ENCODE data around the gene COL4A1.

Gene COL4A1

DNA sequence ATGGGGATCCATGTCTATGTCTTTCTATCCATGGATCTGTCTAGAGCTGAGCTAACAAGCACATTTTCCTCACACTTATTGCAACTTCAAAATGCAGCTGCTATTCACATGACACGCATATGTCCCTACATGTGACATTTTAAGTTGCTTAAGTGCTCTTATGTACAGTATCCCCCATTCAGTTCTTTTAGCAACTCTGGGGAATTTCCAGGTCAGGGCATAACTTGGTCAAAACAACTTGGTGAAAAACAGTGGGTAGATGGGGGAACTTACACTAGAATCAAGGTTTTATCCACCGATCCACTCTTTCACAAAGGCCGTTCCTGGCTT is 73.0 kb downstream of the COL4A1 start:
- TF ChIP-seq, protein P1, sequence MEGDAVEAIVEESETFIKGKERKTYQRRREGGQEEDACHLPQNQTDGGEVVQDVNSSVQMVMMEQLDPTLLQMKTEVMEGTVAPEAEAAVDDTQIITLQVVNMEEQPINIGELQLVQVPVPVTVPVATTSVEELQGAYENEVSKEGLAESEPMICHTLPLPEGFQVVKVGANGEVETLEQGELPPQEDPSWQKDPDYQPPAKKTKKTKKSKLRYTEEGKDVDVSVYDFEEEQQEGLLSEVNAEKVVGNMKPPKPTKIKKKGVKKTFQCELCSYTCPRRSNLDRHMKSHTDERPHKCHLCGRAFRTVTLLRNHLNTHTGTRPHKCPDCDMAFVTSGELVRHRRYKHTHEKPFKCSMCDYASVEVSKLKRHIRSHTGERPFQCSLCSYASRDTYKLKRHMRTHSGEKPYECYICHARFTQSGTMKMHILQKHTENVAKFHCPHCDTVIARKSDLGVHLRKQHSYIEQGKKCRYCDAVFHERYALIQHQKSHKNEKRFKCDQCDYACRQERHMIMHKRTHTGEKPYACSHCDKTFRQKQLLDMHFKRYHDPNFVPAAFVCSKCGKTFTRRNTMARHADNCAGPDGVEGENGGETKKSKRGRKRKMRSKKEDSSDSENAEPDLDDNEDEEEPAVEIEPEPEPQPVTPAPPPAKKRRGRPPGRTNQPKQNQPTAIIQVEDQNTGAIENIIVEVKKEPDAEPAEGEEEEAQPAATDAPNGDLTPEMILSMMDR (IDR thresholded peaks at IDR 0.05; ENCODE audit: insufficient read depth, low read depth, low read length, missing control alignments): no peak

DNA sequence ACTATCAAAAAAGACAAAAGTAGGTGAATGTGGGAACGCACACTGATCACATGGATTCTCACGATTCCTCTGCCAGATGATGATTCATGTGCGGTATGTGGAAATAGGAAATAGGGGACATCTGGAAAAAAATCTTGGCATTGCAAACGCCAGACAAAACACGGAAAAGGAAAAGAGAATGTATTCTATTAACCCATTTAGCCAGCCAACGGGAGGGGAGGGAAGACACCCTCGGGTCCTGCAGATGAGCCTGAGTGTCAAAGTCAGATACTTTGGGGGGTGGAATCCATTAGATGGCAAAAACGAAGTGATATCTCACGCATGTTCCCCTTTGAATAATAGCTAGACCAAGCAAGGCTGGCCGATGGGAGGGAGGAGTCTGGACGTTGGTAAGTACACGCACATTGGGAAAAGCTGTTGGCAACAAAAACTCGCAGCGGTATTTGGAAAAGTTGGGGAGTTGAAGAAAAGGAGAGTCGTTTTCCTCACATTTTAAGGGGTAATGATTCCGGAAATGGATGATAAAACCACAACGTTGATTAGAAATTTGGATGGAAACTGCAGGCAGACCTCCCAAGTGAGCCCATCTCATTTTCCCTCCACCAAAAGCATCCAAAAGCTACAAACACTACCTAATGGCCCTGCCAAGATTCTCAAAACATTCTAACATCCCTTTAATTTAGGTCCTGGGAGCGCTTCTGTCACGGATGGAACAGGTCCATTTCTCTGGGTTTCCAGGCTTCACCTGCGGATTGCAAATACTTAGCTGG is 73.6 kb downstream of the COL4A1 start:
- no peak overlapping the region for H3K4me3 ChIP-seq (ENCODE audit: low read length)
- DNase-seq (ENCODE audit: low read depth): no peak
- TF ChIP-seq, protein P1 (IDR thresholded peaks at IDR 0.05; ENCODE audit: insufficient read depth, low read depth, low read length, missing control alignments): no peak

More for the DNA sequence above, 73.0 kb downstream of the COL4A1 start:
- no peak for DNase-seq (ENCODE audit: low read depth)
- H3K4me3 ChIP-seq (ENCODE audit: low read length): no peak overlapping the region

GRCh38 chr13:110232756-110233155 is 74.2 kb downstream of the COL4A1 start:
- DNase-seq (ENCODE audit: low read depth): no peak
- TF ChIP-seq, protein P1 (IDR thresholded peaks at IDR 0.05; ENCODE audit: insufficient read depth, low read depth, low read length, missing control alignments): no peak
- H3K4me3 ChIP-seq (ENCODE audit: low read length): no peak overlapping the region

GRCh38 chr13:110232142-110232541 is 74.8 kb downstream of the COL4A1 start:
- TF ChIP-seq, protein P1 (IDR thresholded peaks at IDR 0.05; ENCODE audit: insufficient read depth, low read depth, low read length, missing control alignments): no peak
- H3K4me3 ChIP-seq (ENCODE audit: low read length): no peak overlapping the region

DNA sequence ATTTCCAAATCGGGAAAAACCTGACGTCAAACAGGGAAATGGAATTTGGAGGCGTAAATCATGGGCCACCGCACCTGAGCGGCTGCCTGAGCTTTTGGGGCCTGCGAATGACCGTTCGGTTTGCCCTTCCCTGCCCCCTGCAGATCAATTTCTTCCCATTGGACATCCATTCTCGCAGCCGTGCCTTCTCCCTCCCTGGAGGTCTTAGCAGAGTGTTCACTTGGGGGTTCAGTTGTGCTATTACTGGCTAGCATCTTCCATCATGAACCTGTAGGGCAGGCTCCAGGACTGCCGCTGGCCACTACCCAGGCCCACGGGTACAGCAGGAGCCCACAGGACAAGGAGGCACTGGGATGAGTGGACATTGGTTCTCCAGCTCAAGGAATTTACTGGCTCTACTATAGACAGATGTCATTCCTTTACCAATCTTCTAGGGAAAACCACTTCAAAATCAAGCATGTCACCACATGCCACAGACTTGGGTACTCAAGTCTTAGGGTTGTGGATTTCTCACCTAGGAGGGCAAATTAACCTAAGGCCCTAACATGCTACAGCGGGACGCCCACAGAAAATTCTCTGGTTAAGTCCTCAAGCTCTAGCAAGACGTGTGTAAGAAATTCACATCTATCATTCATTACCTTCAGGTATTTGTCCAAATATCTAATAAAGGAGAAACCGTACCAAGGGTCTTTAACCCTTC is 75.5 kb downstream of the COL4A1 start:
- TF ChIP-seq, protein P1 (IDR thresholded peaks at IDR 0.05; ENCODE audit: insufficient read depth, low read depth, low read length, missing control alignments): no peak
- H3K4me3 ChIP-seq (ENCODE audit: low read length): no peak overlapping the region
- peak; percentile 41 for DNase-seq (ENCODE audit: low read depth)

More at GRCh38 chr13:110232142-110232541, 74.8 kb downstream of the COL4A1 start:
- no peak for DNase-seq (ENCODE audit: low read depth)

GRCh38 chr13:110230661-110231347 is 76.2 kb downstream of the COL4A1 start:
- TF ChIP-seq, protein P1 (IDR thresholded peaks at IDR 0.05; ENCODE audit: insufficient read depth, low read depth, low read length, missing control alignments): no peak
- DNase-seq (ENCODE audit: low read depth): no peak
- no peak overlapping the region for H3K4me3 ChIP-seq (ENCODE audit: low read length)

Measured in epithelial cell of esophagus (primary cell).